Forelimb muscle (tissue), 1 donor: Measurements from ENCODE around the gene FREY1. TPM values are rescaled to one million over a fixed set of nuclear protein-coding genes. Genes with fewer than 3 reads are reported as not detected.

ENCODE experiments used
- DNase-seq: peaks from one replicate; pipeline ENCODE4 v3.0.0-alpha.2; 2013; ENCODE audit warnings: low read depth
- polyA plus RNA-seq: library from polyadenylated mRNA; unstranded; fragments of 120-200 nt; gene quantifications from one replicate; pipeline ENCODE4 v1.2.1, GENCODE V29; 2013; ENCODE audit not compliant: insufficient read length

FREY1 gene
- polyA plus RNA-seq, 1 donor, result 0.43 TPM

DNA sequence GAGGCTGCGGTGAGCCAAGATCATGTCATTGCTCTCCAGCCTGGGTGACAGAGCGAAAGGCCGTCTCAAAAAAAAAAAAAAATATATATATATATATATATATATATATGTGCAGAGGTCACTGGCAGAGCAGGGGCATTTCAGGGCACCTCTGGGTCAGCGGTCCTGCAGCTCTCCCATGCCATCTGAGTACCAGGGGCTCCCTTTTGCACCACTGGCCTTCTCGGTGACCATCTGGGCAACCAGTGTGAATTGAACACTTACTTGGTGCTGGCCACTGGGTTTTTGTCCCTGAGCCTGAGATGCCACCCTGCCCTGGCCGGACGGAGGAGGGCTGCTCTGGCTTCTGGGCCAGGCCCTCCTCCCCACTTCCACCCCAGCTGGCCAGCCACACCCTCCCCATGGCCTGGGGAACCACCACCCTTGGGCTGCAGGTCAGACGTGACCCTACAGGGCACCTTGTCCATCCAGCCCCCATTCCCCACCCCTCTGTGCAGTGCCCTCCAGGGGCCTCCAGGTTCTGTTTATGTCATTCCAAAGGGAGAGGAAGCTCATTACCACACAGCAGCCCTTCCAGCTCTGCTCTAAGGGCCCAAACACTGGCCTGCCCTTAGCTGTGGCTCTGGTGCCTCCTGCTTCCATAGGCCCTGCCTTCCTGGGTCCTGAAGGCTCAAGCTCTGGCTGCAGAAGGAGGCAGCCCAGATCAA, 11.4 kb downstream of the FREY1 start:
- no peak for DNase-seq

DNA sequence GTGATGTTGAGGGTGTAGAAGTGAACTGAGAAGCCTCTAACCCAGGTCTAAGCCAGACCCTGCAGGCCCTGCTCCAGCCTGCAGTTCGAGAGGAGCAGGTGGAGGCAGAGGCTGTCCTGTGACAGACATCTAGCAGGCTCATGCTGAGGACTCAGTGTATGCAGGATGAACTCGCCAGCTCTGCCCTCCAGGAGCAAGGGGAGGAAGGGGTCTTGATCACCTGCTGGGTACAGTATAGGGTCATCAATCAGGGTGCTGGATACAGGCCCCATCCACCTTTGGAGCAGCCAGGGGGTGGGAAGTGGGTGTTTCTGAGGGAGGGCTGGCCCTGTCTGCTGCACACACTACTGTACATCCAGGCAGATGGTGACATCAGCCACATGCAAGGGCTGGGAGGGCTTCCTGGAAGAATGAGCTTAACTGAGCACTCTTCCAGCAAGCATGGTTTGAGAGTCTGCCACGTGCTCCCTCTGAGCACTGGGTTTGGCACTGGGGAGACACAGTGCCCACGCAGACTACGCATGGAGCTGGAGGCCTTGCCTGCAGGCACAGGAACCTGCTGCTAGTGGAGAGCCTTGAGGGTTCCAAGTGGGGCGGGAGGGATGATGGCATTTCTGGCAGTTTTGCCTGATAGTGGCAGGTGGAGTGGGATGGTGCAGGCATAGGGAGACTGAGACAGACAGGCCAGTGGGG, 12.4 kb downstream of the FREY1 start:
- no peak for DNase-seq

- DNase-seq, result no peak
Measured at GRCh38 chr11:45892856-45893255, 14.2 kb downstream of the FREY1 start.

GRCh38 chr11:45890886-45891550, 16.1 kb downstream of the FREY1 start:
- no peak for DNase-seq

DNA sequence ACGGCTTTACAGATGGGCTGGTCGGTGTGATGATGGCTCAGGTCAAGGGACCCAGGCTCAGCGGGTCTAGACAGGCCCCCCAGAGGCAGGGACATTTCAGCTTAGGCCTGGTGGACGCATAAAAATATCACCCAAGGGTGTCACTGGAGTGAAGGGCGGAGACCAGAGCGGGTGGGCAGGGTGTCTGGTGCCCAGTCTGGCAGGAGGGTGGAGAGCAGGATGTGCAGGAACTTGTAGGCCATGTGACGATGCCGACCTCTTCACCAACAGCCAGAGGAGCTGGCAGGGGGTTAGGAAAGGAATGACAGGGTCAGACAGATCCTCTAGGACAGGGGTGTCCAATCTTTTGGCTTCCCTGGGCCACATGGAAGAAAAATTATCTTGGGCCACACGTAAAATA, 17.1 kb downstream of the FREY1 start:
- DNase-seq, result no peak

DNA sequence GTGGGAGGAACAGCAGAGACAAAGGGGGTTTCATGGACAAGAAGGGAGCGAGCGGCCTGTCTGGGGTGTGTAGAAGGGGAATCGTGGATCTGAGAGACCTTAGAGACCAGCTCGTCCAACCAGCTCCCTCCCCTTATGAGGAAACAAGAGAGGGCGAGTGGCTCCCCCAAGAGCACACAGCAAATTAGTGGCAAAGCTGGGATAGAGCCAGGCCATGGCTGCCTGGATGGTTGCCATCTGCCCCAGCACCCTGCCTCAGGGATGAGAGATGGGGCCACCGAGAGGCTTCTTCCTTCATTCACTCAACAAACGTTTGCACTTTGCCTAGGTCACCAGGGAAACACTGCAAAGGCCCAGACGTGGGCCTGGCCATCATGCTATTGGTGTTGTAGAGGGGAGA, 17.5 kb downstream of the FREY1 start:
- no peak for DNase-seq

GRCh38 chr11:45887587-45887986, 19.5 kb downstream of the FREY1 start:
- no peak for DNase-seq

DNA sequence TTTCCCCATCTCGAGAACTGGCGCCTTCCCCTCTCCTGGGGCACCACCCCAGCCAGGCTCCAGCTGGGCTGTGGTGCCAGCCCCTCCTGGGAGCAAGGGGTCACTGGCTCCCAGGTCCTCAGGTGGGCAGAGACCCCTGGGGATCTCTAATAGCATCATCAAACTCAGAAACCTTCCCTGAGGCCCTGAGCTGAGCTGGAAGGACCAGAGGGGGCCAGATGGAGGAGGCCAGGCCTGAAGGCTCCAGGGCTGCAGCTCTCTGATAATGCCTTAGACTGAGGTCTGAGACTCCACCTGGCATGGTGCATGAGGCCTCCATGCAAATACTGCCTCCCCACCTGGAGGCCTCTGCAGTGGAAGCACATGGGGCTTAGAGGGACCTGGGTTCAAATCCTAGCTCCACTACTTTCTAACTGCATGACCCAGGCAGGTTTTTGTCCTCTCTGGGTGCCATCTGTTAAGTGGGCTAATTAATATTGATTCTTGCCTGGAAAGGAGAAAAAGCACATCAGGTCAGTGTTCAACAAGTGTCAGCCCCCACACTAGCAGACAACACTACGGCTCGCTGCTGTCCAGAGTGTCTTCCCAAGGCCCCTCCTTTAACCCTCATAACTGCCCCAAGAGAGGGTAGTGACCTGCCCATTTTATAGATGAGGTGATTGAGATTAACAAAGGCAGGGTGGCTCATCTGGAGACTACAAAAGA, 20.1 kb downstream of the FREY1 start:
- no peak for DNase-seq

- DNase-seq, result no peak
Measured at GRCh38 chr11:45885921-45886721, 20.9 kb downstream of the FREY1 start.

DNA sequence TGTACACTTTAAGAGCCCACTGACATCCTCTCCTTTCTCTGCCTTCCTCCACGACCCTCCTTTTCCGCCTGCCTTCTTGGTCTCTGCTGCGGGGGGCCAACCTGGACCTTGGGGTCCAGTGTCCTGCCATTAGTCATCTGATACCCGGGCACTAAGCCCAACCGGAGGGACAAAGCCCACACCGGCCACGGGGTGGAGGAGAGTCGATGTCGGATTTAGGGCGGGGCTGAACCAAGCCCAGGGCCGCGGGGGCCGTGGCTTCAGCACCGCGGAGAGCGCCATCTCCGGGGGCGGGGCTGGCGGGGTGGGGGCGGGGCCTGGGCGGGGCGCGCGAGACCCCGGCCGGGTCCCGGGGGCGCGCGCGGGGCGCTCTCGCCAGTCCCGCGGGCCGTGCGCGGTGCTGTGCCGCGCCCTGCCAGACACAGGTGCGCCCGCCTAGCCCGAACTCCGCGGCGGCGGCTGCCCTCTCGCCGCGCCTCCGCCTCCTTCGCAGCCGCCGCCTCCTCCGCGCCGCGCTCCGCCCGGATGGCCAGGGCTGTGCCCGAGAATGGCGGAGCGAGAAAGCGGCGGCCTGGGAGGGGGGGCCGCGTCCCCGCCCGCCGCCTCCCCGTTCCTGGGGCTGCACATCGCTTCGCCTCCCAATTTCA, 21.7 kb downstream of the FREY1 start, which contains the start of gene MAPK8IP1:
Gene MAPK8IP1 (plus strand): TSS at position 378 of the 647 bp plus-strand sequence. CDS start 170 bp downstream, at position 548.
- no peak for DNase-seq

GRCh38 chr11:45884596-45885185, 22.4 kb downstream of the FREY1 start:
- DNase-seq, result no peak

DNA sequence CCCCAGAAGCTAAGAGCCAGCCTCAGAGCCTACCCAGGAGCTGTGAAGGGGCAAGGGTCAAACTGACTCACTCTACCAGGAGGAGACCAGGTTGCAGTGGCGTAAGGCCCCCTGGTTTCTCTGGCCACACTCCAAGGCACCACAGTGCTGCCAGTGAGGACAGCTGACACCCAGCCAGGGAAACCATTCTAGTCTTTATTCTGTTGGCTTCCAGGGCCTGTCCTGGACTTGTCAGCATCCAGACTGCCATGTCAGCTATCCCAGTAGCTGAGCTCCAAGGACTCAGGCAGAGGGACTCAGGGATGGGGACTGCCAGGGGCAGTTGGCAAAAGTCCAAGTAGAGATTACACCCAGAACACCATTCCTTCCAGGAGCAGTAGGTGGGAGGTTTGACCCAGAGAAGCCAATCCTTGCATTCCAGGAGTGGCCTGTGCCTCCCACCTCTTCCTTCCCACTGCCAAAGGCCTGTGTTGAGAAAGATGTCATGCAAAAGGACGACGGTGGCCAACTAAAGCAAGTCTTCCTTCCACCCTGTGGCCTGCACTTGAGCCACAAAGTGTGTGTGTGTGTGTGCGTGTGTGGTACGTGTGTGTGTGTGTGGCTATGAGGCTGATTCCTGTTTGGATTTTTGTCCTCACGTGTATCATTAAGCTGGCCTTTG, 25.2 kb downstream of the FREY1 start:
- DNase-seq, result no peak

DNA sequence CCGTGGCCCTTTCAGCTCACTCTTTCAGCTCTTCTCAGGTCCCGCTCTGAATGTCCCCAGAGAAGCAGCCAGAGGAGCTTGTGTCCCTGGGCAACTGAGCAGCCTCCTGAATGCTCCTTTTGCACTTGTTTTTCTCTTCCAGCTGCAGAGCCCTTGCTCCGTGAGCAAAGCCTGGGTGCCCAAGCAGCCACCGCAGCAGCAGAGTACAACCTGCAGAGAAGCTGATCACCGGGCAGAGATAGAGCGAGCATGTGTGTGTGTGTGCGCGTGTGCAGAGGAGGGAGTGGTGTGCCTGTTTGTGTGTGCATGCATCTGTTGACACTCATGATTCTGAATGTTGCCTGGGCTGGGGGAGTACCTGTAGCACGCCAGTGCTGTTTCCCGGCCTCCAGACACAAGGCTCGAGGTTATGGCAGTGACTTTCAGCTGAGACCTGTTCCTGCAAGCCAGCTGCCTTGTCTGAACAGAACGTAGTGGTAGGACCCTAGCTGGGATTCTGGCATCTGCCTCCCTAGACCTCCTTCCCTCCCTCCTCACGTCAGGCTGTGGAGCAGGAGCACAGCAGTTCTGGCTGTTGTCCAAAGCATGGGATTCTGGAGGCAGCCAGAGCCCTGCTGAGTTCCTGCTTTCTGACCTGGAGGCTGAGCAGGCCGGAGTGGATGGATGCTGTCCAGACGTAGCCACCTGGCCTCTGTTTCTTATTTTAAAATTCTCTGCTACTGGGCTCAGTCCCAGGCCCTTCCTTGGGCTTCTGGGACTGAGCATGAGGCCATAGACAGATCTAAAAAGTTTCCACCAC, 26.1 kb downstream of the FREY1 start:
- DNase-seq, result no peak

DNA sequence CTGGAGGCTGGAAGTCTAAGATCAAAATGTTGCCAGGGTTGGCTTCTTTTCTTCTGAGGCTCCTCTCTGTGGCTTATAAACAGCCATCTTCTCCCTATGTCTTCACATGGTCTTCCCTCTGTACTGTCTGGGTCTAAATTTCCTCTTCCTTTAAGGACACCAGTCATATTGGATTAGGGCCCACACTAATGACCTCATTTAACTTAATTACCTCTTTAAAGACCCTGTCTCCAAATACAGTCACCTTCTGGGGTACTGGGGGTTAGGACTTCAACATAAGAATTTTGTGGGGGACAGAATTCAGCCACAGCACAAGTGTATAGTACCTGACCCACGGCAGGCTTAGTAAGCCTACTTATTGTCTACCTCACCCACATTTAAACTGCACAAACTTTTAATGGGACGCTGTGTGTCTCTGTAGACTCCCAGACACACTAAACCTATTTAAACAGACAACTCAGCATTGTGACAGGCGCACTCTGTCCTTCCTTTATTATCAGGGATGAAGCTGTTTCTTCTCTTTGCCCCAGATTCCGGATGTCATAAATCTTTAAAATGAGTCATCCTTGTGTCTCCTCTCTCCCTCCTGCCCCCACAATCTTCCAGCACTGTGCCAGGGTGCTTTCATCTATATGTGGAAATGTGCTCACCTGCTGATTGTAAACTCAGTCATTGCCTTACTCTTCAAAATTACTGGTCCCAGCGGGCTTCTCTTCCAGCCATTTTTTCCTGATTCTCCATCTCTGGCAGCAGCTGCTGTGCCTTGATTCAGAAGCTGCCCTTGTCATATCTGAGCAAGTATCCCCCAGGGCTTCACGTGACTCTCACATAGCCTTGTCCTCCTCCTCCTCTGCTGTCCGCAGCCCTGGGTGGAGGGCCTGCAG, 27.0 kb downstream of the FREY1 start:
- no peak for DNase-seq

DNA sequence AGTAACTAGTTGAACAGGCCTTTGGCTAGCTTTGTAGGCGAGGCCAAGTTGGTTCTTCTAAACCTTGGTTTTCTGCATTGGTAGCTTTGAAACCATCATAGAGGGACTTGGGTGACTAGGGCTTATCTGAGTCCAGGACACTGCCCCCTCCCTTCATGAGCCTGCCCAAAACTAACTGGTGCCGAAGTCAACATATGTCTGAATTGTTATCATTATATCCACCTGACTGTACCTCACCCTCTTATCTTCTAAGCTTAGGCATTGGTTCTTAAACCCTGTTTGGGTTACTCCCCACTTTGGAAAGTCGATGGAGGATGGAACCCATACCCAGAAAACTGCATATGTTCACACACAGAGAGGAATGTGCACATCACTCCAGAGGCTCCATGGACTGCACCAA, 29.2 kb downstream of the FREY1 start:
- DNase-seq, result no peak

GRCh38 chr11:45877221-45877620, 29.9 kb downstream of the FREY1 start:
- no peak for DNase-seq

DNA sequence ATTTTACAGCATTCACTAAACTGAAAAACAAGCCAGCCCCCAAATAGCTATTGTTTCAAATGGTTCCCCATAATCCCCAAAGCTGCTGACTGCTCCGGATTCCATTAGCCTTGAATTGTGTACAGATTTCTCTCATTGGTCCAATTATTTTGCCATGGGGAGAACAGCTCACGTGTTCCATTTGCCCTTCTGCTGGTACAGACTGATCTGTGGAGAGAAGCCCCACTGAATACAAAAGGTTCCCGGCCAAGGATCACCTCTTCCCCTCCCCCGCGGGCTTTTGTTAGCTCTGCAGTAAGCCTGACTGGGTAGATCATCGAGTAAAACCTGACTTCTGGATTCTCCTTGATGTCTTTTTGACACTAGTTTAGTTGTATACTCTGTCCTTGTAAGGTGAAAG, 30.7 kb downstream of the FREY1 start:
- DNase-seq, result no peak
